SH-SY5Y (cell line): ENCODE data around the gene KNG1.

Experiments used
- GATA2 ChIP-seq: IDR thresholded peaks from 2 replicates; pipeline ENCODE4 v1.6.1; 2011; ENCODE audit warnings: mild to moderate bottlenecking, low read depth, low read length
- GATA3 ChIP-seq: IDR thresholded peaks from 2 replicates; pipeline ENCODE4 v1.6.1; 2011; ENCODE audit warnings: low read depth, mild to moderate bottlenecking, low read length, moderate library complexity

GRCh38 chr3:186750316-186750715, 33.2 kb downstream of the KNG1 start:
- TF ChIP-seq GATA3, result no peak
- TF ChIP-seq GATA2, result no peak
